HCT116 (cell line): ENCODE data around the gene ZNF648. TPM values are rescaled to one million over a fixed set of nuclear protein-coding genes. Genes with fewer than 3 reads are reported as not detected.

Experiments used
- ATAC-seq: fragments of 200-7000 bp; cut with Tn5 transposase; 2 replicates; pipeline ENCODE4 v1.9.1; 2020; ENCODE audit warnings: mild to moderate bottlenecking, moderate library complexity
- BruUV-seq: library from RNA; stranded (reverse); fragments of 400-500 nt; replicated peaks from 2 replicates; lab custom pipeline; 2021; lab: Mats Ljungman, UMichigan
- CTCF ChIA-PET: fragments of 300-600 bp; sonication (Branson Sonifier 250); formaldehyde crosslinking; loops from one replicate; lab custom pipeline; 2021; ENCODE audit warnings: antibody characterized with exemption; lab: Charles Lee
- POLR2A ChIA-PET: fragments of 300-600, 350-600 bp; sonication (Branson Sonifier 250); formaldehyde crosslinking; loops from one replicate; lab custom pipeline; 2021; ENCODE audit warnings: antibody characterized with exemption; lab: Charles Lee
- RAD21 ChIA-PET, 2 experiments: fragments of 300-600 bp; sonication (Branson Sonifier 250); formaldehyde crosslinking; loops; one replicate each; lab custom pipeline; 2023; ENCODE audit warnings: low total read pairs in 2 of 2; ENCODE audit not compliant: uncharacterized antibody in 2 of 2, unreplicated experiment in 2 of 2, low non-redundant PET in 1 of 2; lab: Charles Lee
- DNase-seq: peaks from one replicate; pipeline ENCODE4 v3.0.0-alpha.2; 2010; ENCODE audit warnings: low read depth, low spot score
- H2AFZ ChIP-seq: fragments of 200-600 bp; shearing (Covaris generic), sonication (generic); 2 replicates; pipeline ENCODE4 v1.6.1; 2017; ENCODE audit warnings: low read depth, mixed run types, mixed read lengths, antibody characterized with exemption, low read length; ENCODE audit not compliant: poor library complexity, severe bottlenecking
- H3K27ac ChIP-seq: 2 replicates; pipeline ENCODE4 v1.5.1; 2012; ENCODE audit warnings: low read depth, low read length
- H3K27me3 ChIP-seq: fragments of 200-600 bp; sonication (generic); 2 replicates; pipeline ENCODE4 v1.6.1; 2016; ENCODE audit warnings: mixed run types, low read length, mixed read lengths; ENCODE audit not compliant: insufficient read depth
- H3K36me3 ChIP-seq, 2 experiments: fragments of 200-500 bp in 1 of 2; fragments of 200-600 bp in 1 of 2; sonication (Bioruptor generic) in 1 of 2; sonication (generic) in 1 of 2; 2 replicates each; pipeline versions ENCODE4 v1.5.1 to v1.6.1; 2014 to 2016; ENCODE audit warnings: low read length in 2 of 2, inconsistent platforms in 1 of 2, mixed read lengths in 1 of 2, mixed run types in 1 of 2; ENCODE audit not compliant: insufficient read depth in 2 of 2, control insufficient read depth in 1 of 2
- H3K4me1 ChIP-seq, 2 experiments: fragments of 200-600 bp in 1 of 2; sonication (generic) in 1 of 2; 2 replicates each; pipeline versions ENCODE4 v1.5.1 to v1.6.1; 2012 to 2017; ENCODE audit warnings: low read length in 2 of 2, inconsistent platforms in 1 of 2, mild to moderate bottlenecking in 1 of 2, mixed read lengths in 1 of 2, mixed run types in 1 of 2, moderate library complexity in 1 of 2; ENCODE audit not compliant: insufficient read depth in 2 of 2, control insufficient read depth in 1 of 2
- H3K4me2 ChIP-seq: fragments of 200-600 bp; sonication (generic); 2 replicates; pipeline ENCODE4 v1.6.1; 2017; ENCODE audit warnings: mixed run types, low read length, mixed read lengths
- H3K4me3 ChIP-seq, 2 experiments: fragments of 200-600 bp in 1 of 2; sonication (generic) in 1 of 2; replicated peaks in 1 of 2; 2 replicates each; pipeline ENCODE4 v1.5.1; 2011 to 2016; ENCODE audit warnings: low read length in 2 of 2, control low read depth in 1 of 2, low read depth in 1 of 2, mild to moderate bottlenecking in 1 of 2, mixed read lengths in 1 of 2, mixed run types in 1 of 2
- H3K79me2 ChIP-seq: fragments of 200-600 bp; sonication (generic); 2 replicates; pipeline ENCODE4 v1.6.1; 2017; ENCODE audit warnings: mild to moderate bottlenecking, mixed run types, low read length, moderate library complexity, mixed read lengths; ENCODE audit not compliant: insufficient read depth
- H3K9ac ChIP-seq: fragments of 200-600 bp; sonication (generic); 2 replicates; pipeline ENCODE4 v1.6.1; 2016; ENCODE audit warnings: low read length, mixed read lengths
- H3K9me2 ChIP-seq: fragments of 200-600 bp; sonication (generic), shearing (Covaris generic); 2 replicates; pipeline ENCODE4 v1.6.1; 2017; ENCODE audit warnings: mixed run types, mild to moderate bottlenecking, moderate library complexity; ENCODE audit not compliant: insufficient read depth
- H3K9me3 ChIP-seq, 2 experiments: fragments of 200-500 bp in 1 of 2; fragments of 200-600 bp in 1 of 2; sonication (Bioruptor generic) in 1 of 2; sonication (generic) in 1 of 2; 2 replicates each; pipeline ENCODE4 v1.6.1; 2014 to 2017; ENCODE audit warnings: low read length in 2 of 2, mixed read lengths in 2 of 2, inconsistent platforms in 1 of 2, low read depth in 1 of 2, mild to moderate bottlenecking in 1 of 2, mixed run types in 1 of 2, moderate library complexity in 1 of 2; ENCODE audit not compliant: control insufficient read depth in 1 of 2, insufficient read depth in 1 of 2
- H4K20me1 ChIP-seq: fragments of 200-600 bp; sonication (generic), shearing (Covaris generic); 2 replicates; pipeline ENCODE4 v1.6.1; 2017; ENCODE audit warnings: mixed run types, mild to moderate bottlenecking, moderate library complexity; ENCODE audit not compliant: insufficient read depth
- CEBPB ChIP-seq: IDR thresholded peaks from 2 replicates; pipeline ENCODE4 v1.6.1; 2012; ENCODE audit warnings: low read depth
- ELF1 ChIP-seq: IDR thresholded peaks from 2 replicates; pipeline ENCODE4 v1.6.1; 2012; ENCODE audit warnings: low read depth, borderline replicate concordance
- EZH2 ChIP-seq: fragments of 200-600 bp; sonication (generic); IDR thresholded peaks from 2 replicates; pipeline ENCODE4 v1.6.1; 2017; ENCODE audit warnings: antibody characterized with exemption, mixed run types
- POLR2AphosphoS5 ChIP-seq: IDR thresholded peaks from 2 replicates; pipeline ENCODE4 v1.6.1; 2011; ENCODE audit warnings: mild to moderate bottlenecking, low read depth, low read length, moderate library complexity
- RAD21 ChIP-seq: IDR thresholded peaks from 2 replicates; pipeline ENCODE4 v1.6.1; 2012; ENCODE audit warnings: low read depth, mild to moderate bottlenecking
- SP1 ChIP-seq: IDR thresholded peaks from 2 replicates; pipeline ENCODE4 v1.6.1; 2012; ENCODE audit warnings: low read depth
- TCF7L2 ChIP-seq: IDR thresholded peaks from 2 replicates; pipeline ENCODE4 v1.7.0; 2011; ENCODE audit warnings: borderline replicate concordance, inconsistent platforms; ENCODE audit not compliant: insufficient read depth, insufficient read length; ENCODE audit errors: extremely low read depth
- YY1 ChIP-seq: IDR thresholded peaks from 2 replicates; pipeline ENCODE4 v1.6.1; 2011; ENCODE audit warnings: low read length, low read depth, moderate library complexity, mild to moderate bottlenecking; ENCODE audit not compliant: insufficient replicate concordance; ENCODE audit errors: extremely low read depth
- ZFX ChIP-seq: fragments of 450-650 bp; IDR thresholded peaks from 2 replicates; pipeline ENCODE4 v1.6.1; 2017
- intact Hi-C: fragments of 100-400 bp; cut with micrococcal nuclease; formaldehyde crosslinking; loops from 2 replicates; pipeline ENCODE4 v1.10.0; 2022
- total RNA-seq: library from RNA; stranded (reverse); gene quantifications from one replicate; pipeline ENCODE4 v1.2.1, GENCODE V29; 2021; ENCODE audit not compliant: unreplicated experiment
- TF ChIP-seq, protein P1 (sequence below): IDR thresholded peaks from 2 replicates; pipeline ENCODE4 v1.6.1; 2012
- TF ChIP-seq, protein P2 (sequence below), 3 experiments: fragments of 200-600 bp in 1 of 3; sonication (generic) in 1 of 3; IDR thresholded peaks in 2 of 3; conservative IDR thresholded peaks in 1 of 3; 2 replicates each; pipeline ENCODE4 v1.5.1; 2012 to 2017; ENCODE audit warnings: low read depth in 2 of 3, low read length in 2 of 3, antibody characterized with exemption in 1 of 3, borderline replicate concordance in 1 of 3, control low read depth in 1 of 3, mild to moderate bottlenecking in 1 of 3, mixed read lengths in 1 of 3, mixed run types in 1 of 3, moderate library complexity in 1 of 3; ENCODE audit not compliant: insufficient read depth in 1 of 3
- TF ChIP-seq, protein P3 (sequence below): IDR thresholded peaks from 2 replicates; pipeline ENCODE4 v1.6.1; 2012

ZNF648 gene
- total RNA-seq, 1 experiment from 2014 or later: 0.57 TPM

DNA sequence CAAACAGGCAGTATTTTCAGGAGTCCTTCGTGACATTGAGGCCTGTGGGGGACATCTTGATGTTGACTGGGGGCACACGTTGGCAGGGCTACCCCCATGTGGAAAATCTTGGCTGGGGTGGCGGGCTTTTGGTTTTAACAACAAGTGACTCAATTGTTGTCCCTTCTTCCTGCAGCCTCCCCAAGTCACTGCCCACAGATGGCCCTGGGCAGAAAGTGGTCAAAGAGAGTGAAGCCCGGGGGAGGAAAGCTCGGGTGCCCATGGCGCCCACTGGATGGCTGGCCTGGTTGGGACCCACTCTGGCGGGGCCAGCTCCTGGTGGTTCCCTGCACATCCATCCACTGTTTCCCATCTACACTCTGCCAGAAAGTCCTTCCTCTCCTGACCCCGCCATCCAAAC, 24.6 kb upstream of the ZNF648 start:
- intact Hi-C loops: no loop called here
- H3K79me2 ChIP-seq: no peaks in the 10 kb centered on the region
- no peaks in the 10 kb centered on the region for H3K9me3 ChIP-seq
- RAD21 ChIA-PET: no interaction called here
- CTCF ChIA-PET: interaction anchor here (2.4 kb wide), 1 partner anchor 310 kb away, joined by 31 read pairs; no protein-coding TSS in a partner anchor
- POLR2A ChIA-PET: no interaction called here
- H3K9ac ChIP-seq: no peak overlapping the region
- H3K36me3 ChIP-seq: no peaks in the 10 kb centered on the region
- peaks cover 0 to 6% of the 10 kb centered on the region in 2 experiments; a peak in 1 of 4 replicates for H3K4me1 ChIP-seq
- no peak overlapping the region for H3K27ac ChIP-seq
- no peak overlapping the region for H3K4me2 ChIP-seq
- no peak for TF ChIP-seq SP1
- no peak for TF ChIP-seq YY1
- TF ChIP-seq, protein P1, sequence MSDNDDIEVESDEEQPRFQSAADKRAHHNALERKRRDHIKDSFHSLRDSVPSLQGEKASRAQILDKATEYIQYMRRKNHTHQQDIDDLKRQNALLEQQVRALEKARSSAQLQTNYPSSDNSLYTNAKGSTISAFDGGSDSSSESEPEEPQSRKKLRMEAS: no peak
- TF ChIP-seq, protein P2, sequence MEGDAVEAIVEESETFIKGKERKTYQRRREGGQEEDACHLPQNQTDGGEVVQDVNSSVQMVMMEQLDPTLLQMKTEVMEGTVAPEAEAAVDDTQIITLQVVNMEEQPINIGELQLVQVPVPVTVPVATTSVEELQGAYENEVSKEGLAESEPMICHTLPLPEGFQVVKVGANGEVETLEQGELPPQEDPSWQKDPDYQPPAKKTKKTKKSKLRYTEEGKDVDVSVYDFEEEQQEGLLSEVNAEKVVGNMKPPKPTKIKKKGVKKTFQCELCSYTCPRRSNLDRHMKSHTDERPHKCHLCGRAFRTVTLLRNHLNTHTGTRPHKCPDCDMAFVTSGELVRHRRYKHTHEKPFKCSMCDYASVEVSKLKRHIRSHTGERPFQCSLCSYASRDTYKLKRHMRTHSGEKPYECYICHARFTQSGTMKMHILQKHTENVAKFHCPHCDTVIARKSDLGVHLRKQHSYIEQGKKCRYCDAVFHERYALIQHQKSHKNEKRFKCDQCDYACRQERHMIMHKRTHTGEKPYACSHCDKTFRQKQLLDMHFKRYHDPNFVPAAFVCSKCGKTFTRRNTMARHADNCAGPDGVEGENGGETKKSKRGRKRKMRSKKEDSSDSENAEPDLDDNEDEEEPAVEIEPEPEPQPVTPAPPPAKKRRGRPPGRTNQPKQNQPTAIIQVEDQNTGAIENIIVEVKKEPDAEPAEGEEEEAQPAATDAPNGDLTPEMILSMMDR (IDR thresholded peaks at IDR 0.05 in 2 of 3, conservative IDR thresholded peaks at IDR 0.05 in 1 of 3; ENCODE audit: borderline replicate concordance in 1 of 3, insufficient read depth in 1 of 3, low read depth in 2 of 3, low read length in 2 of 3): no peak
- TF ChIP-seq EZH2: no peak
- TF ChIP-seq TCF7L2: no peak
- BruUV-seq: no TSS peak
- H2AFZ ChIP-seq: no peak overlapping the region
- no peak overlapping the region for H3K4me3 ChIP-seq
- no peaks in the 10 kb centered on the region for H3K27me3 ChIP-seq
- no peak for DNase-seq
- H4K20me1 ChIP-seq: no peaks in the 10 kb centered on the region
- no peak for ATAC-seq
- no peaks in the 10 kb centered on the region for H3K9me2 ChIP-seq

DNA sequence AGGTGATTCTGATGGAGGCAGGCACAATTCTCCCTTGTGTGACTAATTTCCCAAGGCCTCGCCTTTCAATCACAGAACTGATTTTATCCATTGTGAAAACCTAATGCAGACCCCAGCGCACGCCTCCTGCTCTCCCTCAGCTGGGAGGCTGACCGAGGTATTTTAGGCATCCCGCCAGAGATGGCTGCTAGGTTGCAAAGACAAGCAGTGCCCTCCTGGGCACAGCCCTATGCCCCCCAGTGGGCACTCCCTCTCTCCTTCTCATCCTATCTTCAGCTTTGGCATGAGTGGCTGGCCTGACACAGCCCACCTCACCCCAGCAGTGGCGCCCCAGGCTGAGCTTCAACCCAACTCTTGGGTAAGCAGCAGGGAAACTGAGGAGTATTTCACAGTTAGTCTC, 24.2 kb upstream of the ZNF648 start:
- Histone ChIP-seq H3K27me3 (no peaks in the 10 kb centered on the region), H3K9ac (no peak overlapping the region)
- no peak for TF ChIP-seq CEBPB
- TF ChIP-seq ZFX: no peak
- TF ChIP-seq ELF1: no peak
- TF ChIP-seq, protein P3, sequence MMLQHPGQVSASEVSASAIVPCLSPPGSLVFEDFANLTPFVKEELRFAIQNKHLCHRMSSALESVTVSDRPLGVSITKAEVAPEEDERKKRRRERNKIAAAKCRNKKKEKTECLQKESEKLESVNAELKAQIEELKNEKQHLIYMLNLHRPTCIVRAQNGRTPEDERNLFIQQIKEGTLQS: no peak
- TF ChIP-seq POLR2AphosphoS5: no peak
- TF ChIP-seq RAD21: no peak
- TF ChIP-seq, all 23 proteins: peak for 0
- RAD21 ChIA-PET: no interaction called here
- CTCF ChIA-PET: interaction anchor here (0.8 to 2.4 kb wide), 5 partner anchors 11 to 311 kb away, joined by 3 to 31 read pairs (median 6); no protein-coding TSS in a partner anchor
- Histone ChIP-seq H3K4me2 (no peak overlapping the region), H3K4me3 (no peak overlapping the region), H2AFZ (no peak overlapping the region), H3K9me3 (no peaks in the 10 kb centered on the region), H3K9me2 (no peaks in the 10 kb centered on the region), H3K27ac (no peak overlapping the region), H3K79me2 (no peaks in the 10 kb centered on the region), H3K4me1 (peaks cover 0 to 6% of the 10 kb centered on the region in 2 experiments; a peak in 1 of 4 replicates), H4K20me1 (no peaks in the 10 kb centered on the region), H3K36me3 (no peaks in the 10 kb centered on the region)
- intact Hi-C loops: loop anchor here (1.0 to 2.0 kb wide), 6 partner anchors 57 to 701 kb away; no protein-coding TSS in a partner anchor
- no peak for DNase-seq
- no peak for ATAC-seq
- no TSS peak for BruUV-seq
- POLR2A ChIA-PET: no interaction called here
